ENCODE measurements around the gene ZNF189.

The ZNF189 gene

DNA sequence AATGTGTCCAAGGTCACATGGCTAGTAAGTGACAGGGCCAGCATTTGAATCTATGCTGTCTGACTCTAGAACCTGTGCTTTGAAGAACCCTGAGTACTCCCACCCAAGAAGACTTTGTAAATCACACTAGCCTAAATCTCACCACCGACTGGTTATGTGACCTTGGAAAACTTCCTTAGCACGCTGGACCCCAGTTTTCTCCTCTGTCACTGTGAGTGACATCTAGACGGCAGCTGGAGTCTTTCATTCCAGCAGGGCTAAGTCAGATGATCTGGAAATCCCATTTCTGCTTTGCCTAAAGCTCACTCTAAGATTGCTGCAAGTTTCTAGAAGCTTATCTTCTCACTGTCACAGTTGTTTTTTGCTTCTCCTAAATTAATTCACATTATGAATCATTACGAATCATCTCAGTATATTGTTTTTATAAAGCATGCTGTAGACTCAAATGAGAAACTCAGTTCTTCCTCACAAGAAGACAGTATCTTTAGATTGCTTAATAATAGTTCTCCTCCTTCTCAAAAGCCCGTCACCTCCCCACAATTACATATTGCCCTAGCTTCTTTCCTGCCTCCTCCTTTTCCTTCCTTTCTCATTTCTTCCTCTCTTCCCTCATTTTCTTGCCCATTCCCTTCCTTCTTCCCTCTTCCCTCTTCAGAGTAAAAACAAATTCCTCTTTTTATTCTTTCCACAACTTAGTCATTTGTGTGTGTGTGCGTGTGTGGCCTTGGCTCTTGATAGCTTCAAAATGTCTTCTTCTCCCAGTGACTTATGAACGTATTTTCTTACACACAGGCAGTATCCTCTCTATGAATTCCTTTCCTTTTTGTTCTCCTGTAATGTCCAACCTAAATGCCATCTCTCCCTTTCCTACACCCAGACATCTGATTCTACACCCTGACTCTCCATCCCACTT lies 20.1 kb downstream of the ZNF189 start:
- no peak overlapping the region for H3K4me3 ChIP-seq (ENCODE audit: low read depth, low read length)
- TF ChIP-seq CTCF (IDR thresholded peaks at IDR 0.05; ENCODE audit: borderline replicate concordance, insufficient read depth, low read depth, low read length): no peak

DNA sequence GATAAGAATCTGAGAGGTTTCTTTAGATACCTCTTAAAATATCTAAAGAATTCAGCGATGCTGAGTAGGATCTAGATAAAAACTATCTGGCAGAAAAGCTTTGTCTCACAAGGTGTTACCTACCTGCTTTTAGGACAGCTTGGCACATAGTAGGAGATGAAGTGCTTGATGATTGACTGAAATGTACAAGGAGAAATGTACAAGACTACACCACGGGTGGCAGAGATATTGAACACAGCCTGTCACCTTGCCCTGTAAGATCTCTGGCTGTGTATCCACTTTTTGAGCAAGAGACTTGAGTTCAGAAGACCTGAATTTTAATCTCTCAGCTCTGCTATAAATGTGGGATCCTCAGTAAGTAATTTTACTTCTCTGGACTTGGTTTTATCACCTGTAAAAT lies 21.2 kb downstream of the ZNF189 start:
- H3K4me3 ChIP-seq (ENCODE audit: low read depth, low read length): no peak overlapping the region
- no peak for TF ChIP-seq CTCF (IDR thresholded peaks at IDR 0.05; ENCODE audit: borderline replicate concordance, insufficient read depth, low read depth, low read length)

DNA sequence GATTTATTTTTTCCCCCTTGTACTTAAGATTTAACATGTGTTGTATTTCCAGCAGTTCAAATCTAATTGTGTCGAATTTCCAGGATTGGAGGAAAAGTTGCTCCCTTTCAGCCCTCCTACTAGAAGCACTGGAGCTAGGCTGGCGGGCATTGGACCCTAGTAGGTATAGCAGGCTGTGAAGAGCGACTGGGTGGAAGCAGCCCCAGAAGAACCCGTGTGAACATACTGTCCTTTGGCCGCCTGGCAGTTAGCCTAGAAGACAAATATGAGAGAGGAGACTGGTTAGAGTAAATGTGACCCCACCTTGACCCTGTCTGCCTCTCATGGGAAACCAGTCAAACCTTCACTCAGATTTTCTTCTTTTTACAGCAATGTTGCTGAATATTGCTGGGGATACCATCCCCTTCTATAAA lies 23.0 kb downstream of the ZNF189 start:
- no peak for TF ChIP-seq CTCF (IDR thresholded peaks at IDR 0.05; ENCODE audit: borderline replicate concordance, insufficient read depth, low read depth, low read length)
- H3K4me3 ChIP-seq (ENCODE audit: low read depth, low read length): no peak overlapping the region

- no peak overlapping the region for H3K4me3 ChIP-seq (ENCODE audit: low read depth, low read length)
- TF ChIP-seq CTCF (IDR thresholded peaks at IDR 0.05; ENCODE audit: borderline replicate concordance, insufficient read depth, low read depth, low read length): no peak
Observed at GRCh38 chr9:101427358-101427757, 28.7 kb downstream of the ZNF189 start.

DNA sequence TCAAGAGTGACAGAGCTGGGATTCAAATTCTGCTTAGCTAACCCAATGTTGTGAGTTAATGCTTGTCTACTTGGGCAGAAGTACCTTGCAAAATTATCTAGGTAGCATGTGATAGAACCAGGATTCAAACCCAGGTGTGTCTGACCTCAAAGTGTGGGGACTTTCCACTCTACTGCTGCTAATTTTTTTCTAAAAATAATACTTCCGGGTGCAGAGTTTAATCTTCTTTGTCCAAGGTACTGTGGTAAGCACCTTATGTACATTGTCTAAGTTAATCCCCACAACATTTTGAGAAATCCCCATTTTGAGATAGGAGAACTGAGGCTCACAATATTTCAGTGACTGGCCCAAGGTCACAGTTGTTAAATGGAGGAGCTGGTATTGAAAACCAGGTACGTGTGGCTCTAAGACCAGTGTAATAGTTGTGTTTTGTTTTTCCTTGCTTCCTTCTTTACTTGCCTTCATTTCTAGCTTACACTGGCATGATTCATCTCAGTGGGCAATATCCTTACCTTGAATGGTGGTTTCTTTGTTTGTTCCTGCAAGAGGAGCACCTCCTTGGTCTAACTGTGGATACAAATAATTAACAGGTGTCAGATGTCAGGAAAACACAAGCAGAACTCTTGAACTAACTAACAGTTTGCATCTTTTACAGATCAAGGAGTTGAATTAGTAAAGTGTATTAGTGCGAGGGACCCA lies 29.5 kb downstream of the ZNF189 start:
- no peak for TF ChIP-seq CTCF (IDR thresholded peaks at IDR 0.05; ENCODE audit: borderline replicate concordance, insufficient read depth, low read depth, low read length)
- no peak overlapping the region for H3K4me3 ChIP-seq (ENCODE audit: low read depth, low read length)

DNA sequence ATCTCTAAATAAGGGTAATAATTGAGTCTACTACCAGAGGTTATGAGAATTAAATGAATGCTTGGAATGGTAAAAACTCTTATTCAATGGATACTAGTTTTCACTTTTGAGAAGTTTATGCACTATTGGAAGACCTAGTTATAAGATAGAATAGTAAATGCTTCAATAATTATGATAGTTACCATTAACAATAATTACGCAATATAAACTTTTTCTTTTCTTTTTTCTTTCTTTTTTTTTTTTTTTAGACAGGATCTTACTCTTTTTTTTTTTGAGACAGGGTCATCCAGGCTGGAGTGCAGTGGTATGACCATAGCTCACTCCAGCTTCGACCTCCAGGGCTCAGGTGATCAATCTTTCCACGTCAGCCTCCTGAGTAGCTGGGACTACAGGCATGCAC lies 30.3 kb downstream of the ZNF189 start:
- TF ChIP-seq CTCF (IDR thresholded peaks at IDR 0.05; ENCODE audit: borderline replicate concordance, insufficient read depth, low read depth, low read length): no peak
- H3K4me3 ChIP-seq (ENCODE audit: low read depth, low read length): no peak overlapping the region

Measured in GM12875 (cell line).